Umbilical cord (tissue), 2 donors: Measurements from ENCODE around the gene KRT8. TPM values are rescaled to one million over a fixed set of nuclear protein-coding genes. Genes with fewer than 3 reads are reported as not detected.

Source experiments
- DNase-seq: peaks from one replicate; pipeline ENCODE4 v3.0.0-alpha.2; 2015; ENCODE audit warnings: low spot score
- total RNA-seq: library from RNA; depleted of rRNA; stranded (reverse); fragments of >200 nt; gene quantifications from one replicate; pipeline ENCODE4 v1.2.3, GENCODE V29; 2014; ENCODE audit warnings: low replicate concordance; ENCODE audit not compliant: insufficient read depth

Gene KRT8
- total RNA-seq, 1 donor from 2014 or later: 94.6 TPM

GRCh38 chr12:52847335-52848102, 57.4 kb downstream of the KRT8 start:
- peak; percentile 69 for DNase-seq

Other genes starting within 250 kb of the KRT8 start
- 4.1 TPM for gene KRT1, start 224.7 kb downstream of the KRT8 start, total RNA-seq
- gene KRT77, start 201.6 kb downstream of the KRT8 start, total RNA-seq: 0.96 TPM
- gene KRT76, start 127.7 kb downstream of the KRT8 start, total RNA-seq: 2.2 TPM
- not detected for gene KRT3, start 109.0 kb downstream of the KRT8 start, total RNA-seq
- gene KRT4, start 91.0 kb downstream of the KRT8 start, total RNA-seq: 77.5 TPM
- gene KRT79, start 70.8 kb downstream of the KRT8 start, total RNA-seq: not detected
- gene KRT78, start 56.1 kb downstream of the KRT8 start, total RNA-seq: 8.7 TPM
- 87.9 TPM for gene KRT18, start 44.0 kb upstream of the KRT8 start, total RNA-seq
- gene EIF4B, start 101.4 kb upstream of the KRT8 start, total RNA-seq: 833 TPM
- gene TNS2, start 145.0 kb upstream of the KRT8 start, total RNA-seq: 39.7 TPM
- gene SPRYD3, start 174.3 kb upstream of the KRT8 start, total RNA-seq: 14.2 TPM
- 112 TPM for gene IGFBP6, start 192.6 kb upstream of the KRT8 start, total RNA-seq
- gene SOAT2, start 198.4 kb upstream of the KRT8 start, total RNA-seq: not detected